Activated naive CD8-positive, alpha-beta T cell treated with anti-CD3 and anti-CD28 coated beads for 36 hours (primary cell): ENCODE data around the gene PTPRE. TPM values are rescaled to one million over a fixed set of nuclear protein-coding genes. Genes with fewer than 3 reads are reported as not detected.

Experiments used
- DNase-seq: peaks from one replicate; pipeline ENCODE4 v3.0.0; 2021
- H3K27ac Mint-ChIP-seq: one replicate; pipeline ENCODE4 v1.8.0; 2022; ENCODE audit warnings: mild to moderate bottlenecking, moderate library complexity, mixed read lengths
- H3K27me3 Mint-ChIP-seq: one replicate; pipeline ENCODE4 v1.8.0; 2022; ENCODE audit warnings: mild to moderate bottlenecking, mixed read lengths
- H3K36me3 Mint-ChIP-seq: one replicate; pipeline ENCODE4 v1.8.0; 2021; ENCODE audit warnings: mild to moderate bottlenecking, mixed read lengths
- H3K4me1 Mint-ChIP-seq: one replicate; pipeline ENCODE4 v1.8.0; 2021; ENCODE audit warnings: mixed read lengths
- H3K4me3 Mint-ChIP-seq: one replicate; pipeline ENCODE4 v1.8.0; 2022; ENCODE audit warnings: mild to moderate bottlenecking, moderate library complexity, mixed read lengths
- H3K9me3 Mint-ChIP-seq: one replicate; pipeline ENCODE4 v1.8.0; 2022; ENCODE audit warnings: mixed read lengths
- total RNA-seq, 2 experiments: library from RNA; stranded (reverse); gene quantifications; one replicate each; pipeline ENCODE4 v1.2.3, GENCODE V29; 2021

PTPRE gene
- total RNA-seq, 2 experiments from 2014 or later = 21.9 to 26.7 TPM

- H3K27ac Mint-ChIP-seq = no peak overlapping the region
- H3K36me3 Mint-ChIP-seq = peaks cover 28% of the 10 kb centered on the region
- H3K27me3 Mint-ChIP-seq = no peaks in the 10 kb centered on the region
- DNase-seq = no peak
- peaks cover 31% of the 10 kb centered on the region for H3K4me1 Mint-ChIP-seq
- no peak overlapping the region for H3K4me3 Mint-ChIP-seq
- H3K9me3 Mint-ChIP-seq = no peaks in the 10 kb centered on the region
Observed at GRCh38 chr10:128054163-128054970, 147.5 kb downstream of the PTPRE start.

- H3K27ac Mint-ChIP-seq = no peak overlapping the region
Observed at GRCh38 chr10:128055061-128055868, 148.4 kb downstream of the PTPRE start.

GRCh38 chr10:128056303-128057050 is 149.6 kb downstream of the PTPRE start:
- Mint-ChIP-seq H3K4me1 (peaks cover 25% of the 10 kb centered on the region), H3K27me3 (no peaks in the 10 kb centered on the region), H3K36me3 (peaks cover 22% of the 10 kb centered on the region), H3K27ac (no peak overlapping the region), H3K4me3 (no peak overlapping the region), H3K9me3 (no peaks in the 10 kb centered on the region)
- DNase-seq = no peak

More at GRCh38 chr10:128055061-128055868, 148.4 kb downstream of the PTPRE start:
- Mint-ChIP-seq H3K4me3 (no peak overlapping the region), H3K9me3 (no peaks in the 10 kb centered on the region), H3K36me3 (peaks cover 26% of the 10 kb centered on the region), H3K27me3 (no peaks in the 10 kb centered on the region), H3K4me1 (peaks cover 32% of the 10 kb centered on the region)
- no peak for DNase-seq

GRCh38 chr10:128058106-128058749 is 151.3 kb downstream of the PTPRE start:
- H3K4me3 Mint-ChIP-seq = no peak overlapping the region
- peaks cover 32% of the 10 kb centered on the region for H3K36me3 Mint-ChIP-seq
- DNase-seq = no peak
- no peaks in the 10 kb centered on the region for H3K9me3 Mint-ChIP-seq
- no peak overlapping the region for H3K27ac Mint-ChIP-seq
- no peaks in the 10 kb centered on the region for H3K27me3 Mint-ChIP-seq
- H3K4me1 Mint-ChIP-seq = peaks cover 38% of the 10 kb centered on the region

GRCh38 chr10:128058750-128059134 is 151.8 kb downstream of the PTPRE start:
- Mint-ChIP-seq H3K4me1 (peaks cover 43% of the 10 kb centered on the region), H3K36me3 (peaks cover 37% of the 10 kb centered on the region)

GRCh38 chr10:128059266-128059981 is 152.5 kb downstream of the PTPRE start:
- Mint-ChIP-seq H3K27ac (peak overlapping the region; percentile 2), H3K4me1 (peaks cover 50% of the 10 kb centered on the region), H3K27me3 (no peaks in the 10 kb centered on the region), H3K4me3 (no peak overlapping the region), H3K36me3 (peaks cover 42% of the 10 kb centered on the region), H3K9me3 (no peaks in the 10 kb centered on the region)
- DNase-seq = no peak

More at GRCh38 chr10:128058750-128059134, 151.8 kb downstream of the PTPRE start:
- DNase-seq = no peak
- Mint-ChIP-seq H3K9me3 (no peaks in the 10 kb centered on the region), H3K4me3 (no peak overlapping the region), H3K27me3 (no peaks in the 10 kb centered on the region), H3K27ac (no peak overlapping the region)

GRCh38 chr10:128059982-128060293 is 153.0 kb downstream of the PTPRE start:
- Mint-ChIP-seq H3K36me3 (peaks cover 41% of the 10 kb centered on the region), H3K4me3 (no peak overlapping the region), H3K27ac (no peak overlapping the region)

GRCh38 chr10:128060341-128061250 is 153.7 kb downstream of the PTPRE start:
- Mint-ChIP-seq H3K9me3 (no peaks in the 10 kb centered on the region), H3K4me1 (peaks cover 62% of the 10 kb centered on the region), H3K27me3 (no peaks in the 10 kb centered on the region), H3K27ac (peak overlapping the region; percentile 43), H3K36me3 (peaks cover 45% of the 10 kb centered on the region), H3K4me3 (no peak overlapping the region)
- DNase-seq = no peak

More at GRCh38 chr10:128059982-128060293, 153.0 kb downstream of the PTPRE start:
- DNase-seq = no peak
- Mint-ChIP-seq H3K27me3 (no peaks in the 10 kb centered on the region), H3K9me3 (no peaks in the 10 kb centered on the region), H3K4me1 (peaks cover 55% of the 10 kb centered on the region)

- no peak for DNase-seq
- Mint-ChIP-seq H3K27ac (peak overlapping the region; percentile 90), H3K4me1 (peaks cover 72% of the 10 kb centered on the region), H3K4me3 (peak overlapping the region; percentile 80), H3K36me3 (peaks cover 53% of the 10 kb centered on the region), H3K27me3 (no peaks in the 10 kb centered on the region), H3K9me3 (no peaks in the 10 kb centered on the region)
Observed at GRCh38 chr10:128061306-128062300, 154.7 kb downstream of the PTPRE start.

GRCh38 chr10:128062331-128062880 is 155.5 kb downstream of the PTPRE start:
- Mint-ChIP-seq H3K36me3 (peaks cover 60% of the 10 kb centered on the region), H3K27ac (peak overlapping the region; percentile 90), H3K4me3 (peak overlapping the region; percentile 80), H3K27me3 (no peaks in the 10 kb centered on the region), H3K4me1 (peaks cover 78% of the 10 kb centered on the region), H3K9me3 (no peaks in the 10 kb centered on the region)
- no peak for DNase-seq

- H3K27me3 Mint-ChIP-seq = no peaks in the 10 kb centered on the region
- H3K27ac Mint-ChIP-seq = peak overlapping the region; percentile 90
- H3K36me3 Mint-ChIP-seq = peaks cover 61% of the 10 kb centered on the region
- H3K9me3 Mint-ChIP-seq = no peaks in the 10 kb centered on the region
- H3K4me1 Mint-ChIP-seq = peaks cover 76% of the 10 kb centered on the region
- peak; percentile 50 for DNase-seq
- peak overlapping the region; percentile 80 for H3K4me3 Mint-ChIP-seq
Observed at GRCh38 chr10:128062881-128063563, 156.1 kb downstream of the PTPRE start.

- H3K36me3 Mint-ChIP-seq = peaks cover 59% of the 10 kb centered on the region
- H3K27ac Mint-ChIP-seq = peak overlapping the region; percentile 90
- H3K4me3 Mint-ChIP-seq = peak overlapping the region; percentile 80
- peak; percentile 62 for DNase-seq
- no peaks in the 10 kb centered on the region for H3K27me3 Mint-ChIP-seq
- H3K4me1 Mint-ChIP-seq = peaks cover 72% of the 10 kb centered on the region
- no peaks in the 10 kb centered on the region for H3K9me3 Mint-ChIP-seq
Observed at GRCh38 chr10:128063736-128064107, 156.8 kb downstream of the PTPRE start.
